Body of pancreas (tissue), 4 donors: ENCODE data around the gene SLC35A4. TPM values are rescaled to one million over a fixed set of nuclear protein-coding genes. Genes with fewer than 3 reads are reported as not detected.
A peak's percentile ranks its signal among the peaks of the same experiment; 100 is the strongest.

Experiments used
- ATAC-seq: fragments of 150-250 bp; one replicate; pipeline ENCODE4 v1.9.1; 2016
- DNase-seq, 4 donors: peaks; one replicate each; pipeline ENCODE4 v3.0.0-alpha.2; 2019
- H3K27ac ChIP-seq, 4 donors: fragments of 200-600 bp; sonication (generic); 1 replicate in 3 of 4; 2 replicates in 1 of 4; pipeline versions ENCODE4 v1.5.1 to v1.6.1; 2016 to 2019; ENCODE audit warnings: mild to moderate bottlenecking in 1 of 4, mixed read lengths in 1 of 4, moderate library complexity in 1 of 4
- H3K27me3 ChIP-seq, 2 donors: fragments of 200-600 bp; sonication (generic); one replicate each; pipeline ENCODE4 v1.6.0; 2016; ENCODE audit warnings: mild to moderate bottlenecking in 1 of 2
- H3K36me3 ChIP-seq, 2 donors: fragments of 200-600 bp; sonication (generic); replicated peaks in 1 of 2; 2 replicates each; pipeline ENCODE4 v1.5.1; 2016; ENCODE audit warnings: low read depth in 2 of 2; ENCODE audit not compliant: insufficient read depth in 1 of 2
- H3K4me1 ChIP-seq: fragments of 200-600 bp; sonication (generic); one replicate; pipeline ENCODE4 v1.6.0; 2016
- H3K4me3 ChIP-seq, 2 donors: fragments of 200-600 bp; sonication (generic); 1 replicate in 1 of 2; 2 replicates in 1 of 2; pipeline ENCODE4 v1.5.1; 2016 to 2019
- H3K9me3 ChIP-seq, 3 donors: fragments of 200-600 bp; sonication (generic); 1 replicate in 2 of 3; 2 replicates in 1 of 3; pipeline ENCODE4 v1.5.1; 2016
- POLR2A ChIP-seq, 3 donors: fragments of 450-650 bp; IDR thresholded peaks; one replicate each; pipeline ENCODE4 v1.6.1; 2016; ENCODE audit warnings: antibody characterized with exemption in 3 of 3, mild to moderate bottlenecking in 2 of 3
- WGBS, 2 donors: methylation state at CpG; one replicate each; pipeline ENCODE4 v1.1.5; 2017; 5-methylcytosine and 5-hydroxymethylcytosine counted together
- intact Hi-C: fragments of 100-400 bp; cut with DNase I; formaldehyde crosslinking; loops from one replicate; pipeline ENCODE4 v1.15.1; 2023
- microRNA-seq, 2 donors: library from miRNA; unstranded; fragments of <30 nt; microRNA quantifications; one replicate each; pipeline ENCODE4, GENCODE V29; 2016; ENCODE audit warnings: borderline number of aligned reads in 2 of 2, borderline replicate concordance in 2 of 2
- small RNA-seq: library from RNA; depleted of rRNA; stranded (forward); fragments of <200 nt; gene quantifications from one replicate; pipeline ENCODE3, GENCODE V24; 2016
- total RNA-seq, 2 donors: library from RNA; depleted of rRNA; stranded (reverse); fragments of >200 nt; gene quantifications; one replicate each; pipeline ENCODE4 v1.1.0, GENCODE V29; 2016
- TF ChIP-seq, protein P1 (sequence below), 7 experiments: fragments of 450-650 bp in 4 of 7; fragments of 200-600 bp in 3 of 7; sonication (generic) in 3 of 7; IDR thresholded peaks; one replicate each; pipeline ENCODE4 v1.5.1; 2016 to 2019; ENCODE audit warnings: antibody characterized with exemption in 7 of 7

SLC35A4 gene
- total RNA-seq, 2 donors from 2014 or later = 18.5 to 39.4 TPM

DNA sequence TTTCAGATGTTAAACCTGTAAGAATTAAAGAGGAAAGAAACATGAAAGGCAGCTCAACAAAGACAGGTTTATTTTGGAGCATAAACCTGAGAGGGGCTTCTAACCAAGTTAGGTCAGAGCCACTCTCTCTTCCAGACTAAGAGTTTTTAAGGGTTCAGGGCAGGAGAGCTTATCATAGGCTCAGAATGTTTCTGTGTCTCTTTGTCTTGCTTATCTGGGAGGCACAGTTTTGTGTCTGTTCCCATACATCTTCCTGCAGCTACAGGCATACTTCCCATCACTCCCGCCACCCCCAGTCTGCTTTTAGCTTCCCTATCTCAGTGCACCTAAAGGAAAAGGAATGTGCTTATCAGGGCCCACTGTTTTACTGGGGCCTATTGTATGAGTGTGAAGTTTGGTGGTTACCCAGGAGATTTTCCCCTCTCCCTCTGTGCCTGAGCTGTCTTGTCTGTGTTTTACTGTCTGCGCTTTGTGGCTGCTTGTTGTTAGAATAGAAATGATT is 46.4 kb downstream of the SLC35A4 start:
- Histone ChIP-seq H3K4me1 (no peaks in the 10 kb centered on the region), H3K4me3 (no peak overlapping the region), H3K27me3 (no peaks in the 10 kb centered on the region), H3K9me3 (no peaks in the 10 kb centered on the region), H3K27ac (peak overlapping the region in 1 of 4 donors; percentile 63), H3K36me3 (no peaks in the 10 kb centered on the region)
- no peak for ATAC-seq
- WGBS, 2 donors = 59 to 96% methylated on average over 2 of the region's 2 CpGs
- no peak for TF ChIP-seq POLR2A (IDR thresholded peaks at IDR 0.05)
- TF ChIP-seq, protein P1, sequence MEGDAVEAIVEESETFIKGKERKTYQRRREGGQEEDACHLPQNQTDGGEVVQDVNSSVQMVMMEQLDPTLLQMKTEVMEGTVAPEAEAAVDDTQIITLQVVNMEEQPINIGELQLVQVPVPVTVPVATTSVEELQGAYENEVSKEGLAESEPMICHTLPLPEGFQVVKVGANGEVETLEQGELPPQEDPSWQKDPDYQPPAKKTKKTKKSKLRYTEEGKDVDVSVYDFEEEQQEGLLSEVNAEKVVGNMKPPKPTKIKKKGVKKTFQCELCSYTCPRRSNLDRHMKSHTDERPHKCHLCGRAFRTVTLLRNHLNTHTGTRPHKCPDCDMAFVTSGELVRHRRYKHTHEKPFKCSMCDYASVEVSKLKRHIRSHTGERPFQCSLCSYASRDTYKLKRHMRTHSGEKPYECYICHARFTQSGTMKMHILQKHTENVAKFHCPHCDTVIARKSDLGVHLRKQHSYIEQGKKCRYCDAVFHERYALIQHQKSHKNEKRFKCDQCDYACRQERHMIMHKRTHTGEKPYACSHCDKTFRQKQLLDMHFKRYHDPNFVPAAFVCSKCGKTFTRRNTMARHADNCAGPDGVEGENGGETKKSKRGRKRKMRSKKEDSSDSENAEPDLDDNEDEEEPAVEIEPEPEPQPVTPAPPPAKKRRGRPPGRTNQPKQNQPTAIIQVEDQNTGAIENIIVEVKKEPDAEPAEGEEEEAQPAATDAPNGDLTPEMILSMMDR (IDR thresholded peaks at IDR 0.05) = no peak
- no peak for DNase-seq
- intact Hi-C loops = no loop called here

Small RNA genes within 50 kb of the gene (microRNA-seq; reads per million reads assigned to microRNA genes)
- 0 reads per million in 2 donors for gene MIR6831

Small RNA genes within 50 kb of the gene (small RNA-seq; reads per million reads assigned to genes)
- gene RF00279 (not detected), gene RF00443 (not detected)

Other genes with a start within 250 kb of the SLC35A4 start
- 1 to 10 TPM; 3.1 to 7.3 TPM for gene HBEGF, start 218.2 kb upstream of the SLC35A4 start, total RNA-seq
- not detected for gene SLC4A9, start 204.6 kb upstream of the SLC35A4 start, total RNA-seq
- 100 to 1,000 TPM; 114 to 131 TPM for gene ANKHD1, start 163.0 kb upstream of the SLC35A4 start, total RNA-seq
- 1 to 10 TPM in 1 of 2 donors, not detected in 1; 7.3 TPM for gene EIF4EBP3, start 17.2 kb upstream of the SLC35A4 start, total RNA-seq
- gene SRA1, start 7.4 kb upstream of the SLC35A4 start, total RNA-seq = 10 to 100 TPM; 10.9 to 12.5 TPM
- gene APBB3, start 230 bp upstream of the SLC35A4 start, total RNA-seq = 10 to 100 TPM; 27.0 to 28.3 TPM
- gene CD14, start 68.3 kb downstream of the SLC35A4 start, total RNA-seq = 10 to 100 TPM; 19.2 to 62.6 TPM
- gene TMCO6, start 74.6 kb downstream of the SLC35A4 start, total RNA-seq = 10 to 100 TPM; 14.5 to 58.7 TPM
- gene NDUFA2, start 82.8 kb downstream of the SLC35A4 start, total RNA-seq = 10 to 100 TPM; 36.6 to 46.1 TPM
- 100 to 1,000 TPM in 1 of 2 donors, 10 to 100 TPM in 1; 62.6 to 134 TPM for gene IK, start 83.0 kb downstream of the SLC35A4 start, total RNA-seq
- 10 to 100 TPM; 14.5 to 16.1 TPM for gene WDR55, start 100.1 kb downstream of the SLC35A4 start, total RNA-seq
- gene DND1, start 108.7 kb downstream of the SLC35A4 start, total RNA-seq = 1 to 10 TPM; 1.8 to 2.6 TPM
- 10 to 100 TPM; 46.2 to 52.4 TPM for gene HARS1, start 126.5 kb downstream of the SLC35A4 start, total RNA-seq
- gene HARS2, start 126.6 kb downstream of the SLC35A4 start, total RNA-seq = 10 to 100 TPM; 13.7 to 23.7 TPM
- gene ZMAT2, start 135.6 kb downstream of the SLC35A4 start, total RNA-seq = 10 to 100 TPM; 16.1 to 27.0 TPM
- gene PCDHA1, start 221.3 kb downstream of the SLC35A4 start, total RNA-seq = not detected
- gene PCDHA2, start 230.0 kb downstream of the SLC35A4 start, total RNA-seq = 1 to 10 TPM in 1 of 2 donors, under 1 TPM in 1; 0.26 to 1.3 TPM
- gene PCDHA3, start 236.2 kb downstream of the SLC35A4 start, total RNA-seq = 1 to 10 TPM in 1 of 2 donors, under 1 TPM in 1; 0.99 to 1.0 TPM
- 1 to 10 TPM; 2.0 to 3.1 TPM for gene PCDHA4, start 242.2 kb downstream of the SLC35A4 start, total RNA-seq